Measurements from ENCODE around the gene BIVM.

The BIVM gene

DNA sequence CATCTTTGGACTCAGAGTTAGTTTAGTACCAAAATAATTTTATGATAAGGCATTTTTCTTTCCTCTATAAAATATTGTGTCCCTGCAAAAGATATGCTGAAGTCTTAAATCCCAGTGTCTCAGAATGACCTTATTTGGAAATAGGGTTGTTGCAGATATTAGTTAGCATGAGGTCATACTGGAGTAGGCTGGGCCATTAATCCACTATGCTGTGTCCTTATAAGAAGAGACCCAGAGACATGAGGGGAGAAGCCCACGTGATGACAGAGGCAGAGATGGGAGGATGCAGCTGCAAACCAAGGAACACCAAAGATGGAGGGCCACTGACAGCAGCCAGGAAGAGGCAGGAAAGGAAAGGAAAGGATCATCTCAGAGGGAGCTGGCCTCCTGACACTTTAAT, 6.5 kb upstream of the BIVM start:
- no peak for DNase-seq

DNA sequence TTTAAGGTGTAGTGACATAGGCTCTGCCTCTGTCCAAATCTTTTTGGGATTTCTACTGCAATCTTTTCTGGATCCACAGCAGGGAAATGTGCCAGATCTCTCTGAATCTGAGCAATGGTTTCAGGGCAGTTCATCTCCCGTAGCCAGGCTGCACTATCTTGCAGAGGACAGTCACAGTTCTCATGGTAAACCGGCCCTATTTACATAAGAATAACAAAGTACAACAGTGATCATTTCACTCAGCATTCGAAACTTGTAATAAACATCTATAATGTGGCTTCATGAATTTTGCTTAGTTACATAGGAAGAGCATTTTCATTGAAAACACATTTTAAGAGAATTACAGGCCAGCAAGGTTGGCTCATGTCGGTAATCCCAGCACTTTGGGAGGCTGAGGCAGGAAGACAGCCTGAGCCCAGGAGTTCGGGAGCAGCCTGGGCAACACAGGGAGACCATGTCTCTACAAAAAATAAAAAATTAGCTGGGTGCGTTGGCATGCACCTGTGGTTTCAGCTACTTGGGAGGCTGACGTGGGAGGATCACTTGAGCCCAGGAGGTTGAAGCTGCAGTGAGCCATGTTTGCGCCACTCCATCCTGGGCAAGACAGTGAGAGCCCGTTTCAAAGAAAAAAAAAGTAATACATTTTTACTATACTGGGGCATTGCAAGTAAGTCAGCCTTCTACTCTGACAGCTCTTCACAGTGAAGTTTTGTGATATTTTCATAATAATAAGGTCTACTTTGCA, 5.1 kb upstream of the BIVM start:
- no peak for DNase-seq

DNA sequence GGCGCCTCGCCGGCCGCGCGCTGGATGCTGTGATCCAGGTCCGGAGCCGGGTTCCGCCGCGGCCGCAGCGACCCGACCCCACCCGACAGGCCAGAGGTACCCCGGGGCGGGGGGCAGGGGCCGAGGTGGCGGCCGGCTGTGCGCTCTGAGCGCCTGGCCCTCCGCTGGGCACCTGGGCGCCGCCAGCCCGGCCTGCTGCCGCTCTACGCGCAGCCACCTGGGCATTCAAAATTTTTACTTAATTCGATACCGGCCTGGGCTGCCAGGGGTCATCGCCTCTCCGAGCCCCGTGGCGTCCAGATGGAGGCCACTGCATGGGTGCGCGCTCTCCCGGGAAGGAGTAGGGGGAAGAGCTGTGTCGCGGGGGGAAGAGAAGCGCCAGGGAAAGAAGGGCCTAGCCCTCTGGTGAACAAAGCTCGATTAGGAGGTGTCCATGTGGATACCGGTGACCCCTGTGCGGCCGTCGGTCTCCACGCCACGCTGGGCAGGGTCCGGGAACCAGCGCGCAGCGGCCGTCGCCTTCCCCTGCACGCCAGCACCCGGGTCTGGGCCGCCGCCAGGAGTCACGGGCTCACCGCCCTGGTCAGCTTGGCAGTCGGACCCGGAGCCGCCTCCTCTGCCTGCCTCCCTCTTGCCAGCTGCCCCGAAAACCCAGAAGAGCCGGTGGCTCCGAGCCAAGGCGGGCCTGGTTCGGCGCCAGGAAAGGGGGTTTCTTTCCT, 666 bp downstream of the BIVM start:
- no peak for DNase-seq

DNA sequence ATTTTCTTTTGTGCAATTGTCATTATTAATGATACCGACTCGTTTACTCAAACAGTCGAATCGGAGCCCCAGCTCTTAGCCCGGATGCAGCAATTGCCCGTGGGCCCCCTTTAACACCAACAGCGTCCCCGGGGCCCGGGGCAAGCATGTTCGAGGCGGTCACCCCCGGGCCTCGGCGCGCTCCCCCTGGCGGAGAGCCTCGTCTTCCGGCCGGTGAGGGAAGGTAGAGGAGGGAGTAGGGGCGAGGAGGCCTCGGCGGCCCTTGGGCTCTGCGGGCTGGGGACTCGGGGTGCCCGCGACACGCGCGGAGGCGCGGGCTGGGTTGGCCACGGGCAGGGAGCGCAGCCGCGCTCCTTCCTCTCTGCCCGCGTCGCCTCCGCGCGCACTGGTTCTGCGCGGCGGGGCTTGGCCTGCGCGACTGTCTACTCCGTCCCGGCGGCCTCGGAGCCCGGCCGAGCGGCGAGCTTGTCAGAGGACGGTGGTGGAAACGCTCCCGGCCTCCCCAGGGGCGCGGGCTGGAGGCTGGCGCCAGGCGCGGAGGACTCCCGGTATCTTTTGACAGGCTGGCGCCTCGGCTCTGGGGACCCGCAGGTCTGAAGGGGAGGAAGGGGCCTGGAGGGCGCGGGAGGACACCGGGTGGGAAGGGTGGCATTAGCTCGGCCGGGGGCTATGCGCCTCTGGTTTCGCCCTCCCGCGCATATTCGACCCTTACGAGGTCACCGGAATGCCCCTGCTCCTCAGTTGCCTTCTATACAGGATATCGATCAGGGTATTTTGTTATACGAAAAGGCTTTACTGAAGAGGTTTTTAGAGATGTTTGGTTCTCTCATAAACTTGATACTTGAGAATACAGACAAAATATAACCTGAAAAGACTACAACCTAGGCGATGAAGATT, 1.5 kb downstream of the BIVM start:
- DNase-seq: peak; percentile 24

DNA sequence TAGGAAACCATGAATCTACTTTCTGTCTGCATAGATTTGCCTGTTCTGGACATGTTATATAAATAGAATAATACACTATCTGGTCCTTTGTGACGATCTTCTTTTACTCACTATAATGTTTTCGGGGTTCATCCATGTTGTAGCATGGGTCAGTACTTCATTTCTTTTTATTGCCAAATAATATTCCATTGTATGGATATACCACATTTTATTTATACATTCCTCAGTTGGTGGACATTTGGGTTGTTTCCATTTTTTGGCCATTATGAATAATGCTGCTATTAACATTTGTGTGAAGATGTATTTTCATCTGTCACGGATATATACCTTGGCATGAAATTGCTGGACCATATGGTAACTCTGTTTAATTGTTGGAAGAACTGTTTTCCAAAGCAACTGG, 6.8 kb downstream of the BIVM start:
- DNase-seq: no peak

DNA sequence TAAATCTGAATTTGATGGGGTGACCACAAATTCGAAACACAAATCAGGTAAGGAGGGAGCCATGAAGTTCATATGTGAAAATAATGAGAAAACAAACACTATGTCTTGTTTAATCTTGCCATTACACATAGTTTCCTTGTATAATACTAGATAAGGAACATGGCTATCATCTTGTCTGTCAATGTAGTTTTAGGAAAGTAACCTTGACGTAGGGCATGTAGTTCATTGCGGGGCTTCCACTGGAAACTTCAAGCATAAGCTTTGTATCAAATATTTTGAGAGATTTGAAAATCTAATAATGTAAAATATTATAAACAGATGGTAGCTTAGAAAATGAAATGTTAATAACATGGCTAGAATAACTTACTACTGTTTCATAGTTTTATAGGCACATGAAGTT, 8.8 kb downstream of the BIVM start:
- no peak for DNase-seq

DNA sequence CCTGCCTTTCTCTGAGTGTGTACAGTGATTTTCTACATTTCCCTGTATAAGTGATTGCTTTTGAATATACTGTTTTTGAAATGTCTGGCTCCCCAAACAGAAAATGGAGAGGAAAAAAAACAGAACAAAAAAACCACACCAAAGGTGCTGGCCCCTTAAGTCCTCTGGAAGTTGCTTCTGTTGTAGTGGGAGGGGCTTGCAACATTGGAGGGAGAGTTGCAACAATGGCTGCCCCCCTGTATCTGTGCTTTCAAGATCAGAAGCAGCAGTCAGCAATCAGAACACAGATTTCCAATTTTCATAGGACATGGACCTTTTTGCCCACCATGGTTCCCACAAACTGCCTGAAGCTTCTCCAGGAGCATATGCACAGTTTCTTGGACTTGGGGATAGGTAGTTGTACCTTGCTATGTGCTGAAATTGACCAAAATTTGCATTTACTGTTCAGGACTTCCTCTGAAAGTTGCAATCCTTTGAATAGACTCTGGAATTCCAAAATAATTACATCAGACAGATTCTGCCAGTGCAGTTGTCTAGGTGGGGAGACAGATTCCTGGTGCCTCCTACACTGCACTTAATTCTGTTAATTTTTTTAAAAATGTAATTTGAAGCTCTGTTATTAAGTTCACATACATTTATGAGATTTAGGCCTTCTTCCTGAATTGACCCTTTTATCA, 13.8 kb downstream of the BIVM start:
- no peak for DNase-seq

DNA sequence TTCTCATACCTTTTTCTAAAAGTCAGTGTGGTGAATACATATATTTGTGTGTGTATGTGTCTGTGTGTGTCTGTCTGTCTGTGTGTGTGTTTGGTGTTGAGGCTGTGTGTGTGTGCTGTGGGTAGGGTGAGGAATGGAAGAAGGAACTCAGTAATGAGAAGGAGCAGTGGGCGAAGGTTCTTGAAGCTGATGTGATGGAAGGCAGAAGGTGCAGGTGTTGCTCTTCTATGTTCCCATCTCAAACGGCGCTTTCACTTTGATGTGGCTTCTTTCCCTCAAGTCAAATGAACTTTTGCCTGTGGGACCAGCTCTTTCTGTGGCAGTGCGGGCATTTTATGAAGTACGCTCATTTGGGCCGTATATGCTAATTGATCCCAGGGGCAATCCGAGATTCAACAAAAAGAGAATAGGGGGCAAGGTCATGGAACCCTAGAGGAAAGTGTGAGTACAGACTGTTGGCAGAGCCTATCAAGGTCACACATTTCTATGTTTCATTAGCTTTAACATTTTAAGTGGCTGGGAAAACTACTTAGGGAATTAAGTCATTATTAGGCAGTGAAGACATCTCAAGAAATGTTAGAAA, 15.2 kb downstream of the BIVM start:
- DNase-seq: no peak

DNA sequence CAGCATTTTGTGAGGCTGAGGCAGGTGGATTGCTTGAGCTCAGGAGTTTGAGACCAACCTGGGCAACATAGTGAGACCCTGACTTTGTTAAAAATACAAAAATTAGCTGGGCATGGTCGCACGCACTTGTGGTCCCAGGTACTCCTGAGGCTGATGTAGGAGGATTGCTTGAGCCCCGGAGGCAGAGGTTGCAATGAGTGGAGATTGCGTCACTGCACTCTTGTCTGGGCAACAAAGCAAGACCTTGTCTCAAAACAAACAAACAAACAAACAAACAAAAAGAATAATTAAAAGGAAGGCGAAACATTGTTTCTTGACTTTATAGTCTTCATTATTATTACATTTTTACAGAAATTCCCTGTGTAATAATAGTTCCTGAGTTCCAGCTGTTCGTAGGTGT, 15.9 kb downstream of the BIVM start:
- no peak for DNase-seq

DNA sequence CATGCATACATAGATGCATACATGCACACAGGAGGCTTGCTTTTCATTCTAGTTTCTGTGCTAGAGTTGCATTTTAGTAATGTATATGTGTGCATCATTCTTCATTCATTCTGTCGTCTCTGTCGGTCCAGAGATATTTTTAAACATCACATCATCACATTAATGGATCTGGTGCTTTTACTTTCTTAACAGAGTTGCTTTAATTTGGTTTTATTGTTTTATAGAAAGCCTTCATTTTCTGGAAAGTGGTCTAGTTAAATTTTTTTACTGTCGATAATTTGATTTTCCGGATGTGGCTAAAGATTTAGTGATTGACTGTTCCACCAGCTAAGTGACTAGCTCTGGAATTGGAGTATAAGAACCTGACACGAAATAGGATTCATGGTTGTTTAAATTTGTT, 16.9 kb downstream of the BIVM start:
- no peak for DNase-seq

DNA sequence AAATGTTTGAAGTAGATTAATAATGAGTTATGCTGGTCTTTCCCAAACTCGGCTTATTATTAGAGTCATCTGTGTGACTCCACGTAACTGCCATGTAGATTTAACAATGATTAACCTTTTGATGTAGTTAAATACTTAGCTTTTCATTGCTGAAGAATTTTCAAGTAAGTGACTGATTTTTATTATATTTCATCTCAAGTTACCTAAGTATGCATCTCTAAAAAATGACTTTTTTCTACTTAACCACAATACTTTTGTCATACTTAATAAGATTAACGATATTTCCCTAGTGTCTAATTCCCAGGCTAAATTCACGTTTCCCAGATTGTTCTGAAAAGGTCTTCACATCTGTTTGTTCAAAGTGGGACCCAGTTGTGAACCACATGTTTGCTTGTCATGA, 17.8 kb downstream of the BIVM start:
- DNase-seq: no peak

DNA sequence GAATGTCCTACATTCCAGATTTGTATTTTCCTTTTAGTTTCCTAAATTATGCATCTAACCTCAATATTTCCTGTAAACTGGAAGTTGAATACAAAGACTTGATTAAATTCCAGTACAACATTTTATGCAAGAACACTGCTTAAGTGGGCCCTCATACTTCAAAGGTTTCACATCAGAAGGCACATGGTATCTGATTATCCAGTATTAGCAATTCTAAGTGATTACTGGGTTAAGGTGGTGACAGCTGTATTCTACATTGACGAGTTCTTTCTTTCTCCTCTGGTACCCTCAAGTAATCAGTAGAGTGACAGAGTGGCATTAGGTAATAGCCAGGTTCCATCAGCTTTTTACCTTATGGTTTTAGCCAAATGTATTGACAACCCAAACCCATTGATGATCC, 18.3 kb downstream of the BIVM start:
- DNase-seq: no peak

DNA sequence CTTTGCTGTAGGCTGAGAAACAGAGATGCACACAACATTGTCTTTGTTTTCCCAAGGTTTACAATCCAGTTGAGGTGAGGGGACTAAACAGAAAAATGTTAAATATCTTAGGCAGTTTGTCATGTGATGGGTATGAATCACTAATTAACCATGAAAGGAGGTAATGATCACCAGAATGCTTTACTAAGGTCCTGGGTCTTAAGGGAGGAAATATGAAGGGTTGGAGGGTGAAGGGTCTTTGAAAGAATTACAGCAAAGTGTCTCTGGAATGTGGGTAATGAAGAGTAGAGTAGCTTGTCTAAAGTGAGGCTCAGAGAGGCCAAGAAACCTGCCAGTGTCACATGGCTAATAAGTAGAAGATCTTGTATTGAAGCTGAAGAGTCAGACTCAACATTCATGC, 19.0 kb downstream of the BIVM start:
- no peak for DNase-seq

DNA sequence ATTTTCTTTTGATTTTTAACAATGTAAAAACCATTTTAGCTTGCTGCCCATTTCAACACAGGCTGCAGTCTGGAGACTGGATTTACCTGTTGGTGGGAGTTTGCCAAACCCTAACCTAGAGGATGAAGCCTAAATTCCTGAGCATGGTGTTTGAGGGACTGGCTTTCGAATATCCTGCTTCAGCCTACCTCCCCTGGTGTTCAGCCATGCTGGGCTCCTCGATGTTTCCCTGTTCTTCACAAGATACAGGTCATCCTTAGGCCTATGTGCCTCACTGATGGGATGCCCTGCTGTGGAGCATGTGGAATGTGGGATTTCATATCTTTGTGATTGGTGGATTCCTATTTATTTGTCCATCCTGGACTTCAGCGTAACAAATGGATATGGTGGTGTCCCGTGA, 26.5 kb downstream of the BIVM start:
- DNase-seq: no peak

DNA sequence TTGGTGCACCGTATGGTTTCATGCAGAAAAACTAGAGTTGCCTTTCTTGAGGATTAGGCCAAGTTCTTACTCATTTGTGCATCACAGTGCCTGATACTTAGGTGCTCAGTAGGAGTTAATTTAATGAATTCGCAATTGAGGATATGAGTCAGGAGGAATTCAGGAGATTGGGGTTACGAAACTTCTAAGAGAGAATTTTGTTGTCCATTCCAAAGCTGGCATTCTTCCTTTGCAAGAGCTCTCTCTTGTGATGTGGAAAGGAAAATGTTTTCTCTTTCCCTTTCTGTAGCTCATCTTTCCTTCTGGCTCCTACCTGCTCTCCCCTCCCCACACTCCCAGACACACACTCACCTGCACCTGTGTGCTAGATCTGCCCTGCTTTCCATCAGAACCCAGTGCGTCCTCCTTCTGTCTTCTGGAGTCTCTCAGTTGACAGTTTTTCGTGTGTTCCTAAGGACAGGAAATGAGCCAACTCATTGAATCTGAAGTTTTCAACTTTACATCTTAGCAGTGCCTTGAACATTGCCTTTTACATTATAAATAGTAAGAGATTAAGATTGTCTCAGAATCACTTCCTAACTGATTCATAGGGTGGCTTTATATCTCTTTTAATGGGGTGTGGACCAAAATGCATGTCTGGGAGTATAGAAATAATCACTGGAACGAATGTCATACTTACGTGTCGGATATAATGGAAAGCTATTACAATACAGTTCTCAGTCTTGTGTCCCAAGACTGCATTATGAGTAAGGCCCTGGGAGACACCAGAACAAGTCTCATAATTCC, 27.2 kb downstream of the BIVM start:
- no peak for DNase-seq

DNA sequence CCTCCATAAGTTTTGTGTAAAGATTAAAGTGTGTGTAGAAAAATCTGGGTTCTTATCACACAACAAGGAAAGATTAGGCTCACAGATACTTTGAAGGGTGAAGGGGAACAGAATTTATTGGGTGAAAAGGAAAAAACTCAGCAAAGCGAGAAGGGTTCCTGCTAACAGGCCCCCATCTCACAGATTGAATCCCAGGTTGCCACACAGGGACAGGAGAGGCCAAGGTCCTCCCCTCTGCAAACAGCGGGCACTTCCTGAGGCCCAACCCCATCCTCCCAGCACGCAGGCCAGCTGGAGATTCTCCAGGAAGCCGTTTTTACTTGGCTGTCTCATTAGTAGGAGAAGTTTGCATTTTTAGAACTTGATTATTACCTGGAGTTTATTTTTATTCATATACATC, 31.7 kb downstream of the BIVM start:
- no peak for DNase-seq

DNA sequence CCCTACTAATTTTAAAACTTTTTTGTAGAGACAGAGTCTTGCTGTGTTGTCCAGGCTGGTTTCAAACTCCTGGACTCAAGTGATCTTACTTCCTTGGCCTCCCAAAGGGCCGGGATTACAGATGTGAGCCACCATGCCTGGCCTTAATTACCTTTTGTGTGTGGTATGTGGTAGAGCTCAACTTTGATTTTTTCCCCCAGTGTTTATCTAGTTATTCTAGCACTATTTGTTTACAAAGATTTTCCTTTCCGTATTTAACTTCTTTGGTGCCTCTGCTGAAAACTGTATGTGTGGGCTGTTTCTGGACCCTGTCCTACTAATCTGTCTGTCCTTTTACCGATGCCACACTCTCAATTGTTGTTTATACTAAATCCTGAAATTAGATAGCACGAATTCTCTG, 37.6 kb downstream of the BIVM start:
- DNase-seq: no peak

DNA sequence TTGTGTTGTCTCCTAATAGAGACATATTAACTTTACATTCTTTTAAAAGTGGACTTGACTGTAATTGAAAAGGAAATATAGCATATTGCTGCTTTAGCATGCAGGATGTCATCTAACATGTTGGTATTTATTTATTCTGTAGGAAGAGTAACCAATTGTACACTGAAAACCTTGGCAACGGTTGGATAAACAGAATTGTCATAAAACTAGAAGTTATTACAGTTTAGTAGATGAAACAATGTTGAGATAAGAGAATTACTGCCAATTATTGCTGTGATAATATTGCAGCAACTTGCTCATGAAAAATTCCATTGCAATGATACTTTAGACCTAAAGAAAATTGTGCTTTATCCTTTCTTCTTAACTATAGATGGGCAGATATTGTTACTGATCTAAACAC, 39.4 kb downstream of the BIVM start:
- no peak for DNase-seq

DNA sequence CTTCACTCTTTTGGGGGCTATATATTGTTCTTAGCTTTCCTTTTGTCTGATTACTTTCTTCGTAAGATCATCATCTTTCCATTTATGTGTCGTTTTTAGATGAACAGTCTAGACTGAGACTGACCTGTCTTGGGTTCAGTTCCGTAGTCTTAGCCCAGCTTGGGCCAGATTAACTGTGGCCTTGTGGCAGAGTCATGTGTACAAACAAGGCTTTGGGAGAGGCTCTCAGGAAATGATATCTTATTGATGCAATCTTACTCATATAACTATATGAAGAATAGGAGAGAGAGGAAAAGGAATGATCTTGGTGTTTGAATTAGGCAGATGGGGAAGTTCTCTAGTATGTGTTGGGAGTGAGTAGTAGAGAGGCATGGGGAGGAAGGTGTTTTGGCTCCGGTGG, 40.1 kb downstream of the BIVM start:
- no peak for DNase-seq

DNA sequence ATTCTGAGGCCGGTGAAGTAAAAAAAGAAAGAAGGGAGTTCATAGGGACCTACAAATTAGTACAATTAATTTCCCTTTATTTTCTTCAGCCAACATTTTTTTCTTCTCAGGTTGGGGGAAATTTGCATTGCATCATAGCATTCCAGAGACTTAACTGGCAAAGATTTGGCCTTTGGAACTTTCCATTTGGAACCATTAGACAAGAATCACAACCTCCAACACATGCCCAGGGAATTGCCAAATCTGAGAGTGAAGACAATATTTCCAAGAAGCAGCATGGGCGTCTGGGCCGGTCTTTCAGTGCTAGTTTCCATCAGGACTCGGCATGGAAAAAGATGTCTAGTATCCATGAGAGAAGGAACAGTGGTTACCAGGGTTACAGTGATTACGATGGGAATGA, 40.5 kb downstream of the BIVM start:
- no peak for DNase-seq

DNA sequence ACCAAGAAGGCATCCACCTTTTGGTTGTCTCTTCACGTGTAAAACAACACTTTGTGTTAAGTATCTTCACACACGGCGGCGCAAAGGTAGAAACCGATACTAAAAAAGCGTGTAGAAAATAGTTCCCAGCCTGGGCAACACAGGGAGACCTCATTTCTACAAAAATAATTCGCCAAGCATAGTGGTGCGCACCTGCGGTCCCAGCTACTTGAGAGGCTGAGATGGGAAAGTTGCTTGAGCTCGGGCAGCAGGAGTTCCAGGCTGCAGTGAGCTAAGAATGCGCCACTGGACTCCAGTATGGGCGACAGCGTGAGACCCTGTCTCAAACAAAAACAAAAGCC, 46.3 kb downstream of the BIVM start:
- no peak for DNase-seq

DNA sequence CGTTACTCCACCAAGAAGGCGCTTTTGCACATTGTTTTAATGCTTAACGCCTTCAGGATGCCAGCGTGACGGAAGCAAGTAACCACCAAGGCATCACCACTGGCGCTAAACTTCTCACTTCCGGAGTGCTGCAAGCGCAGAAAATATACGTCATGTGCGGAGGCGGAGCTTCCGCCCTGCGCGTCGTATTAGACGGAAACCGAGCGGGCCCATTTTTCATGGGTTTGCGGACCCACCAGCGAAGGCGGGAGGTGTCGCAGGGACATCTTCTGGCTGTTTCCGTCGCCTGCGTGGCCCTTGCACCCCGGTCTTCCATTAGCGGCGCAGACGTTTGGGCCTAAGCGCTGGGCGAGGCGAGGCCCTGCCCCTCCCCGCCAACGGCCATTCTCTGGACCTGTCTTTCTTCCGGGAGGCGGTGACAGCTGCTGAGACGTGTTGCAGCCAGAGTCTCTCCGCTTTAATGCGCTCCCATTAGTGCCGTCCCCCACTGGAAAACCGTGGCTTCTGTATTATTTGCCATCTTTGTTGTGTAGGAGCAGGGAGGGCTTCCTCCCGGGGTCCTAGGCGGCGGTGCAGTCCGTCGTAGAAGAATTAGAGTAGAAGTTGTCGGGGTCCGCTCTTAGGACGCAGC, 46.8 kb downstream of the BIVM start, which contains the start of gene ERCC5:
ERCC5 (plus strand) TSS at position 403 of the 631 bp plus-strand sequence. CDS start 235 bp downstream, outside the sequence.
- peak; percentile 95 for DNase-seq
